Measurements from ENCODE around the gene MBP. TPM values are rescaled to one million over a fixed set of nuclear protein-coding genes. Genes with fewer than 3 reads are reported as not detected.

MBP gene
- total and polyA plus RNA-seq, 2 of the 13 experiments (the other 11 are each of a cell fraction or from before 2014, with no cell fraction given): 5.0 to 8.5 TPM

GRCh38 chr18:77074431-77074830, 58.2 kb downstream of the MBP start:
- BruUV-seq (replicated peaks): no TSS peak
- Histone ChIP-seq H3K36me3 (replicated peaks in 1 of 2; ENCODE audit: control insufficient read depth in 1 of 2, insufficient read depth in 2 of 2, low read length in 2 of 2) (no peaks in the 10 kb centered on the region), H4K20me1 (ENCODE audit: insufficient read depth, low read length) (no peaks in the 10 kb centered on the region), H3K4me2 (ENCODE audit: low read depth, low read length) (no peak overlapping the region), H3K4me3 (replicated peaks in 1 of 3; ENCODE audit: insufficient read depth in 1 of 3, low read depth in 2 of 3, low read length in 3 of 3) (no peak overlapping the region), H3K9me3 (ENCODE audit: low read length) (no peaks in the 10 kb centered on the region), H3K4me1 (ENCODE audit: insufficient read depth, low read length) (peaks cover 2% of the 10 kb centered on the region; the same call in 1 of the 2 replicates), H3K27me3 (ENCODE audit: control insufficient read depth in 1 of 2, insufficient read depth in 2 of 2, low read length in 2 of 2) (no peaks in the 10 kb centered on the region), H3K79me2 (ENCODE audit: insufficient read depth, low read length) (no peaks in the 10 kb centered on the region), H3K27ac (ENCODE audit: extremely low read length, insufficient read depth, low read length) (no peak overlapping the region), H2AFZ (ENCODE audit: low read length) (no peak overlapping the region), H3K9ac (ENCODE audit: insufficient read depth, low read depth, low read length) (no peak overlapping the region)
- DNase-seq (ENCODE audit: low spot score) (no peak), FAIRE-seq (no peak), ATAC-seq (no peak)
- ChIA-PET POLR2A (no interaction called here), CTCF (ENCODE audit: low intra/inter-chr PET ratio, low total read pairs) (no interaction called here)
- WGBS (ENCODE audit: low lambda C conversion rate): 92% methylated on average over 7 of the region's 7 CpGs
- intact Hi-C loops (cut with micrococcal nuclease; ENCODE audit: unreplicated experiment): no loop called here
- in situ Hi-C loops (cut with HindIII; ENCODE audit: extremely low pct_ligation_motif_present, low pct_unique_long_range_greater_than_20kb): no loop called here
- TF ChIP-seq ATRX (CRISPR knock-in tag; IDR thresholded peaks at IDR 0.05; ENCODE audit: borderline replicate concordance) (no peak), AHR (CRISPR knock-in tag; IDR thresholded peaks at IDR 0.05) (no peak), ZNF17 (CRISPR knock-in tag; IDR thresholded peaks at IDR 0.05) (no peak), ONECUT2 (CRISPR knock-in tag; IDR thresholded peaks at IDR 0.05) (no peak), ZNF34 (CRISPR knock-in tag; IDR thresholded peaks at IDR 0.05; ENCODE audit: borderline replicate concordance) (no peak), CEBPG (CRISPR knock-in tag; IDR thresholded peaks at IDR 0.05) (no peak), ZNF570 (CRISPR knock-in tag; IDR thresholded peaks at IDR 0.05; ENCODE audit: borderline replicate concordance) (no peak), TRIM24 (CRISPR knock-in tag; IDR thresholded peaks at IDR 0.05) (no peak), TCF7 (IDR thresholded peaks at IDR 0.05; ENCODE audit: low read depth) (no peak), PLRG1 (conservative IDR thresholded peaks at IDR 0.05) (no peak), KDM1A (CRISPR knock-in tag; IDR thresholded peaks at IDR 0.05) (no peak), PHF21A (CRISPR knock-in tag; IDR thresholded peaks at IDR 0.05) (no peak), FOXO1 (CRISPR knock-in tag; IDR thresholded peaks at IDR 0.05) (no peak), GMEB2 (CRISPR knock-in tag; IDR thresholded peaks at IDR 0.05; ENCODE audit: low read depth) (no peak)

Data from HepG2 (cell line).